BJ (cell line): Measurements from ENCODE around the gene TMEM271. TPM values are rescaled to one million over a fixed set of nuclear protein-coding genes. Genes with fewer than 3 reads are reported as not detected.

Experiments used
- CTCF ChIA-PET: fragments of 350-600 bp; formaldehyde crosslinking; extraction: SDS; loops from one replicate; lab custom pipeline; 2021; ENCODE audit warnings: antibody characterized with exemption, inconsistent platforms; lab: Yijun Ruan, JAX
- POLR2A ChIA-PET: fragments of 300-600 bp; sonication (Branson Sonifier 250); formaldehyde crosslinking; extraction: SDS; loops from one replicate; lab custom pipeline; 2021; ENCODE audit warnings: antibody characterized with exemption; lab: Charles Lee
- DNase-seq: peaks from one replicate; pipeline ENCODE4 v3.0.0-alpha.2; 2011; ENCODE audit warnings: low read depth
- H3K27me3 ChIP-seq: 2 replicates; pipeline ENCODE4 v1.6.0; 2011; ENCODE audit warnings: low read length; ENCODE audit not compliant: control insufficient read depth, insufficient read depth
- H3K36me3 ChIP-seq: 2 replicates; pipeline ENCODE4 v1.5.1; 2011; ENCODE audit warnings: low read length; ENCODE audit not compliant: control insufficient read depth, insufficient read depth
- H3K4me3 ChIP-seq: 2 replicates; pipeline ENCODE4 v1.5.1; 2011; ENCODE audit warnings: low read depth, mild to moderate bottlenecking, control low read depth, low read length
- CTCF ChIP-seq: IDR thresholded peaks from 2 replicates; pipeline ENCODE4 v1.5.1; 2011; ENCODE audit warnings: low read depth, mild to moderate bottlenecking, control low read depth, inconsistent platforms, low read length, moderate library complexity; ENCODE audit not compliant: insufficient read depth
- polyA plus RNA-seq: library from polyadenylated mRNA; depleted of rRNA; stranded (reverse); fragments of >200 nt; gene quantifications from 2 replicates; pipeline ENCODE4 v1.2.3, GENCODE V29; 2011

The TMEM271 gene
- polyA plus RNA-seq, 1 experiment, result not detected

DNA sequence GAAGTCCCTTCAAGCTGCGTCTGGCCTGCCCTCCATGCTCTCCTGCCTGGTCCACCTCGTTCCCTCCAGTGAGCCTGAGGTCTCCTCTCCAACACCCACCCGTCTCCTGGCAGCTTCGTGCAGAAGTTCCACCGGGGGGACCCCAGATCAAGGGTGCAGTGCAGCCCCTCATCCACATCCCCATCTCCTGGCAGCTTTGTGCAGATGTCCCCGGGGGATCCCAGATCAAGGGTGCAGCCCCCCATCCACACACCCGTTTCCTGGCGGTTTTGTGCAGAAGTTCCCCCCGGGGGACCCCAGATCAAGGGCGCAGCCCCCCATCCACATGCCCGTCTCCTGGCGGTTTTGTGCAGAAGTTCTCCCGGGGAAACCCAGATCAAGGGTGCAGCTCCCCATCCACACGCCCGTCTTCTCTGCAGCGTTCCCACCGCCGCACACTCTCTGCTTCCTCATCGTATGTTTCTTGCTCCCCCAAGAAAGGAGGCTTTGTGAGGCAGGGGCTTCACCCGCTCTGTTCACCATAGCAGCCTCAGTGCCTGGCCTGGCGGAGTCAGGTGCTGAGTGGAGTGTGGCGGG lies 41.4 kb downstream of the TMEM271 start:
- no peak for DNase-seq

GRCh38 chr4:534101-534575 lies 42.0 kb downstream of the TMEM271 start:
- no peak for DNase-seq
- H3K4me3 ChIP-seq, result no peak overlapping the region
- no peak for TF ChIP-seq CTCF
- CTCF ChIA-PET, result no interaction called here
- no peaks in the 10 kb centered on the region for H3K27me3 ChIP-seq
- H3K36me3 ChIP-seq, result peaks cover 31% of the 10 kb centered on the region
- POLR2A ChIA-PET, result no interaction called here

More for the DNA sequence above, 41.4 kb downstream of the TMEM271 start:
- TF ChIP-seq CTCF, result no peak
- POLR2A ChIA-PET, result no interaction called here
- Histone ChIP-seq H3K4me3 (no peak overlapping the region), H3K36me3 (peaks cover 31% of the 10 kb centered on the region), H3K27me3 (no peaks in the 10 kb centered on the region)
- CTCF ChIA-PET, result no interaction called here

GRCh38 chr4:533318-534100 lies 42.6 kb downstream of the TMEM271 start:
- ChIA-PET CTCF (no interaction called here), POLR2A (no interaction called here)
- no peak for DNase-seq
- peaks cover 32% of the 10 kb centered on the region for H3K36me3 ChIP-seq
- no peaks in the 10 kb centered on the region for H3K27me3 ChIP-seq
- H3K4me3 ChIP-seq, result no peak overlapping the region
- TF ChIP-seq CTCF, result no peak

GRCh38 chr4:532588-533317 lies 43.3 kb downstream of the TMEM271 start:
- peaks cover 33% of the 10 kb centered on the region for H3K36me3 ChIP-seq

More at GRCh38 chr4:532588-533317, 43.3 kb downstream of the TMEM271 start:
- ChIA-PET POLR2A (no interaction called here), CTCF (no interaction called here)
- TF ChIP-seq CTCF, result no peak
- DNase-seq, result no peak
- no peak overlapping the region for H3K4me3 ChIP-seq
- H3K27me3 ChIP-seq, result no peaks in the 10 kb centered on the region
